ENCODE results near the gene ANXA11. TPM values are rescaled to one million over a fixed set of nuclear protein-coding genes. Genes with fewer than 3 reads are reported as not detected.
A peak's percentile ranks its signal among the peaks of the same experiment; 100 is the strongest.

Gene ANXA11
- total and polyA plus RNA-seq, 9 of the 15 experiments (the other 6 are each of a cell fraction or from before 2014, with no cell fraction given), result 43.6 to 212 (median 109) TPM

- TF ChIP-seq, protein P1, sequence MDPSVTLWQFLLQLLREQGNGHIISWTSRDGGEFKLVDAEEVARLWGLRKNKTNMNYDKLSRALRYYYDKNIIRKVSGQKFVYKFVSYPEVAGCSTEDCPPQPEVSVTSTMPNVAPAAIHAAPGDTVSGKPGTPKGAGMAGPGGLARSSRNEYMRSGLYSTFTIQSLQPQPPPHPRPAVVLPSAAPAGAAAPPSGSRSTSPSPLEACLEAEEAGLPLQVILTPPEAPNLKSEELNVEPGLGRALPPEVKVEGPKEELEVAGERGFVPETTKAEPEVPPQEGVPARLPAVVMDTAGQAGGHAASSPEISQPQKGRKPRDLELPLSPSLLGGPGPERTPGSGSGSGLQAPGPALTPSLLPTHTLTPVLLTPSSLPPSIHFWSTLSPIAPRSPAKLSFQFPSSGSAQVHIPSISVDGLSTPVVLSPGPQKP (CRISPR knock-in tag; IDR thresholded peaks at IDR 0.05), result no peak
- TF ChIP-seq U2AF1 (optimal IDR thresholded peaks at IDR 0.05; ENCODE audit: low read depth, low read length), result no peak
- TF ChIP-seq, protein P2, sequence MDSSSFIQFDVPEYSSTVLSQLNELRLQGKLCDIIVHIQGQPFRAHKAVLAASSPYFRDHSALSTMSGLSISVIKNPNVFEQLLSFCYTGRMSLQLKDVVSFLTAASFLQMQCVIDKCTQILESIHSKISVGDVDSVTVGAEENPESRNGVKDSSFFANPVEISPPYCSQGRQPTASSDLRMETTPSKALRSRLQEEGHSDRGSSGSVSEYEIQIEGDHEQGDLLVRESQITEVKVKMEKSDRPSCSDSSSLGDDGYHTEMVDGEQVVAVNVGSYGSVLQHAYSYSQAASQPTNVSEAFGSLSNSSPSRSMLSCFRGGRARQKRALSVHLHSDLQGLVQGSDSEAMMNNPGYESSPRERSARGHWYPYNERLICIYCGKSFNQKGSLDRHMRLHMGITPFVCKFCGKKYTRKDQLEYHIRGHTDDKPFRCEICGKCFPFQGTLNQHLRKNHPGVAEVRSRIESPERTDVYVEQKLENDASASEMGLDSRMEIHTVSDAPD (CRISPR knock-in tag; IDR thresholded peaks at IDR 0.05), result no peak
- TF ChIP-seq, protein P3, sequence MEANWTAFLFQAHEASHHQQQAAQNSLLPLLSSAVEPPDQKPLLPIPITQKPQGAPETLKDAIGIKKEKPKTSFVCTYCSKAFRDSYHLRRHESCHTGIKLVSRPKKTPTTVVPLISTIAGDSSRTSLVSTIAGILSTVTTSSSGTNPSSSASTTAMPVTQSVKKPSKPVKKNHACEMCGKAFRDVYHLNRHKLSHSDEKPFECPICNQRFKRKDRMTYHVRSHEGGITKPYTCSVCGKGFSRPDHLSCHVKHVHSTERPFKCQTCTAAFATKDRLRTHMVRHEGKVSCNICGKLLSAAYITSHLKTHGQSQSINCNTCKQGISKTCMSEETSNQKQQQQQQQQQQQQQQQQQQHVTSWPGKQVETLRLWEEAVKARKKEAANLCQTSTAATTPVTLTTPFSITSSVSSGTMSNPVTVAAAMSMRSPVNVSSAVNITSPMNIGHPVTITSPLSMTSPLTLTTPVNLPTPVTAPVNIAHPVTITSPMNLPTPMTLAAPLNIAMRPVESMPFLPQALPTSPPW (CRISPR knock-in tag; IDR thresholded peaks at IDR 0.05), result peak; percentile 82
- no peak for TF ChIP-seq ID3 (CRISPR knock-in tag; IDR thresholded peaks at IDR 0.05)
- TF ChIP-seq ID3 (tag; IDR thresholded peaks at IDR 0.05), result 0 out of 2 replicates have a peak, but pooled peaks have one; percentile 49
- TF ChIP-seq, protein P4, sequence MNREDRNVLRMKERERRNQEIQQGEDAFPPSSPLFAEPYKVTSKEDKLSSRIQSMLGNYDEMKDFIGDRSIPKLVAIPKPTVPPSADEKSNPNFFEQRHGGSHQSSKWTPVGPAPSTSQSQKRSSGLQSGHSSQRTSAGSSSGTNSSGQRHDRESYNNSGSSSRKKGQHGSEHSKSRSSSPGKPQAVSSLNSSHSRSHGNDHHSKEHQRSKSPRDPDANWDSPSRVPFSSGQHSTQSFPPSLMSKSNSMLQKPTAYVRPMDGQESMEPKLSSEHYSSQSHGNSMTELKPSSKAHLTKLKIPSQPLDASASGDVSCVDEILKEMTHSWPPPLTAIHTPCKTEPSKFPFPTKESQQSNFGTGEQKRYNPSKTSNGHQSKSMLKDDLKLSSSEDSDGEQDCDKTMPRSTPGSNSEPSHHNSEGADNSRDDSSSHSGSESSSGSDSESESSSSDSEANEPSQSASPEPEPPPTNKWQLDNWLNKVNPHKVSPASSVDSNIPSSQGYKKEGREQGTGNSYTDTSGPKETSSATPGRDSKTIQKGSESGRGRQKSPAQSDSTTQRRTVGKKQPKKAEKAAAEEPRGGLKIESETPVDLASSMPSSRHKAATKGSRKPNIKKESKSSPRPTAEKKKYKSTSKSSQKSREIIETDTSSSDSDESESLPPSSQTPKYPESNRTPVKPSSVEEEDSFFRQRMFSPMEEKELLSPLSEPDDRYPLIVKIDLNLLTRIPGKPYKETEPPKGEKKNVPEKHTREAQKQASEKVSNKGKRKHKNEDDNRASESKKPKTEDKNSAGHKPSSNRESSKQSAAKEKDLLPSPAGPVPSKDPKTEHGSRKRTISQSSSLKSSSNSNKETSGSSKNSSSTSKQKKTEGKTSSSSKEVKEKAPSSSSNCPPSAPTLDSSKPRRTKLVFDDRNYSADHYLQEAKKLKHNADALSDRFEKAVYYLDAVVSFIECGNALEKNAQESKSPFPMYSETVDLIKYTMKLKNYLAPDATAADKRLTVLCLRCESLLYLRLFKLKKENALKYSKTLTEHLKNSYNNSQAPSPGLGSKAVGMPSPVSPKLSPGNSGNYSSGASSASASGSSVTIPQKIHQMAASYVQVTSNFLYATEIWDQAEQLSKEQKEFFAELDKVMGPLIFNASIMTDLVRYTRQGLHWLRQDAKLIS (CRISPR knock-in tag; IDR thresholded peaks at IDR 0.05), result no peak
- no peak for TF ChIP-seq ZNF165 (CRISPR knock-in tag; IDR thresholded peaks at IDR 0.05; ENCODE audit: borderline replicate concordance)
- TF ChIP-seq FOXO4 (CRISPR knock-in tag; IDR thresholded peaks at IDR 0.05), result no peak
- no peak for TF ChIP-seq ETS2 (tag; IDR thresholded peaks at IDR 0.05; ENCODE audit: borderline replicate concordance, poor library complexity, severe bottlenecking)
- TF ChIP-seq ZNF717 (CRISPR knock-in tag; IDR thresholded peaks at IDR 0.05), result no peak
- TF ChIP-seq, protein P5, sequence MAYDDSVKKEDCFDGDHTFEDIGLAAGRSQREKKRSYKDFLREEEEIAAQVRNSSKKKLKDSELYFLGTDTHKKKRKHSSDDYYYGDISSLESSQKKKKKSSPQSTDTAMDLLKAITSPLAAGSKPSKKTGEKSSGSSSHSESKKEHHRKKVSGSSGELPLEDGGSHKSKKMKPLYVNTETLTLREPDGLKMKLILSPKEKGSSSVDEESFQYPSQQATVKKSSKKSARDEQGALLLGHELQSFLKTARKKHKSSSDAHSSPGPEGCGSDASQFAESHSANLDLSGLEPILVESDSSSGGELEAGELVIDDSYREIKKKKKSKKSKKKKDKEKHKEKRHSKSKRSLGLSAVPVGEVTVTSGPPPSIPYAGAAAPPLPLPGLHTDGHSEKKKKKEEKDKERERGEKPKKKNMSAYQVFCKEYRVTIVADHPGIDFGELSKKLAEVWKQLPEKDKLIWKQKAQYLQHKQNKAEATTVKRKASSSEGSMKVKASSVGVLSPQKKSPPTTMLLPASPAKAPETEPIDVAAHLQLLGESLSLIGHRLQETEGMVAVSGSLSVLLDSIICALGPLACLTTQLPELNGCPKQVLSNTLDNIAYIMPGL (CRISPR knock-in tag; IDR thresholded peaks at IDR 0.05), result no peak
- TF ChIP-seq C11orf30 (IDR thresholded peaks at IDR 0.05; ENCODE audit: low read depth), result no peak
These were observed 17.6 kb downstream of the ANXA11 start (continued) for GRCh38 chr10:80187465-80188409.

Measured in K562 (cell line).